Measurements from ENCODE around the gene UBTD2.

UBTD2 gene

DNA sequence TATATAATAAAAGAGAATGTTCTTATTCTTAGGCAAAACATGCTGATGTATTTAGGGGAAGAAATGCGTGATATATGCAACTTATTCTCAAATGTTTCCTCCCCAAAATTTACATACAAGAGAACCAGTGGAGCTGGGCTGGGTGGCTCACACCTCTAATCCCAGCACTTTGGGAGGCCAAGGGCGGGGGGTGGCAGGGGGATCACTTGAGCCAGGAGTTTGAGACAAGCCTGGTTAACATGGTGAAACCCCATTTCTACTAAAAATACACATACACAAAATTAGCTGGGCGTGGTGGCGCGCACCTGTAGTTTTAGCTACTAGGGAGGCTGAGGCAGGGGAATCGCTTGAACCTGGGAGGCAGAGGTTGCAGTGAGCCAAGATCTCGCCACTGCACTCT, 27.5 kb upstream of the UBTD2 start:
- Histone ChIP-seq H3K4me1 (peaks cover 0 to 19% (median 4%) of the 10 kb centered on the region in 4 donors), H3K27me3 (no peaks in the 10 kb centered on the region), H3K9me3 (no peaks in the 10 kb centered on the region), H3K27ac (no peak overlapping the region), H3K36me3 (no peaks in the 10 kb centered on the region), H3K4me3 (no peak overlapping the region)
- intact Hi-C loops (cut with DNase I; ENCODE audit: low total_unique reads): no loop called here
- DNase-seq: no peak
- TF ChIP-seq CTCF (IDR thresholded peaks at IDR 0.05): no peak

DNA sequence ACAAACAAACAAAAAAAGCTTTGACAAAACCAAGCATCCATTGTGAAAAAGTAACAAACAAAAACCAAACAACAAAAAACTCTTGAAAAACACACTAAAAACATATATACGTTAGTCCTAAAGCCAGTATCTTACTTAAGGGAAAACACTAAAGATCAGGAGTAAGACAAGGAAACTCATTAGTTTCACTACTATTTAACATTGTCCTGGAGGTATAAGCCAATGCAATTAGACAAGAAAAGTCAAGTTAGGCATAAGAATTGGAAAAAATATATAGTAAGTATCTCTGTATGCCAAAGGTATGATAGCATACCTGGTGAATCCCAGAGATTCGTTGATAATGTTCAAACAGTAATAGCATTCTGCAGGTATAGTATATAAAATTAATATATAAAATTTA, 21.8 kb upstream of the UBTD2 start:
- no peak for DNase-seq
- no peak for TF ChIP-seq CTCF (IDR thresholded peaks at IDR 0.05)
- H3K4me3 ChIP-seq: no peak overlapping the region
- H3K9me3 ChIP-seq: peaks cover 0 to 4% (median 0%) of the 10 kb centered on the region in 3 donors
- no peak overlapping the region for H3K27ac ChIP-seq
- intact Hi-C loops (cut with DNase I; ENCODE audit: low total_unique reads): no loop called here
- H3K27me3 ChIP-seq: no peaks in the 10 kb centered on the region
- peaks cover 0 to 9% (median 6%) of the 10 kb centered on the region in 4 donors for H3K4me1 ChIP-seq
- no peaks in the 10 kb centered on the region for H3K36me3 ChIP-seq

GRCh38 chr5:172303572-172304335, 20.2 kb upstream of the UBTD2 start:
- peaks cover 0 to 4% (median 0%) of the 10 kb centered on the region in 3 donors for H3K9me3 ChIP-seq
- H3K27ac ChIP-seq: no peak overlapping the region
- DNase-seq: no peak
- TF ChIP-seq CTCF (IDR thresholded peaks at IDR 0.05): no peak
- no peak overlapping the region for H3K4me3 ChIP-seq
- H3K36me3 ChIP-seq: no peaks in the 10 kb centered on the region
- peaks cover 0 to 17% (median 6%) of the 10 kb centered on the region in 4 donors for H3K4me1 ChIP-seq
- intact Hi-C loops (cut with DNase I; ENCODE audit: low total_unique reads): no loop called here
- no peaks in the 10 kb centered on the region for H3K27me3 ChIP-seq

DNA sequence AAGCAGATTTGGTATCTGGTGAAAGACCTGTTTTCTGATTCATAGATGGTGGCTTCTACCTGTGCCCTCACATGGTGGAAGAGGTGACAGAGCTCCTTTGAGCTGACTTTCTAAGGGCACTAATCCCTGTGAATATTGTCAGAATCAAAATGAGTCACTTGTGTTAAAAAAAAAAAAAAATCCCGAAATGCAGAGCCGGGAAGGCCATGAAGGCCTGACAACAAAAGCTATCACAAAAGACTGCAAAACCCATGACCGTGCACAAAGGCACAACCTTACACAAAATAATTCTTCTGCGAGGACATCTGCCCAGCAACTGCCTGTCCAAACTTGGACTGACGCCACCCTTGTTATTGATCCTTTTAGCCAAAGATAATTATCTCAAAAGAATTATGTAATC, 19.6 kb upstream of the UBTD2 start:
- Histone ChIP-seq H3K4me1 (peaks cover 0 to 23% (median 12%) of the 10 kb centered on the region in 4 donors), H3K9me3 (peaks cover 0 to 4% (median 0%) of the 10 kb centered on the region in 3 donors), H3K27me3 (no peaks in the 10 kb centered on the region), H3K4me3 (no peak overlapping the region), H3K36me3 (no peaks in the 10 kb centered on the region), H3K27ac (no peak overlapping the region)
- no peak for TF ChIP-seq CTCF (IDR thresholded peaks at IDR 0.05)
- intact Hi-C loops (cut with DNase I; ENCODE audit: low total_unique reads): no loop called here
- no peak for DNase-seq

DNA sequence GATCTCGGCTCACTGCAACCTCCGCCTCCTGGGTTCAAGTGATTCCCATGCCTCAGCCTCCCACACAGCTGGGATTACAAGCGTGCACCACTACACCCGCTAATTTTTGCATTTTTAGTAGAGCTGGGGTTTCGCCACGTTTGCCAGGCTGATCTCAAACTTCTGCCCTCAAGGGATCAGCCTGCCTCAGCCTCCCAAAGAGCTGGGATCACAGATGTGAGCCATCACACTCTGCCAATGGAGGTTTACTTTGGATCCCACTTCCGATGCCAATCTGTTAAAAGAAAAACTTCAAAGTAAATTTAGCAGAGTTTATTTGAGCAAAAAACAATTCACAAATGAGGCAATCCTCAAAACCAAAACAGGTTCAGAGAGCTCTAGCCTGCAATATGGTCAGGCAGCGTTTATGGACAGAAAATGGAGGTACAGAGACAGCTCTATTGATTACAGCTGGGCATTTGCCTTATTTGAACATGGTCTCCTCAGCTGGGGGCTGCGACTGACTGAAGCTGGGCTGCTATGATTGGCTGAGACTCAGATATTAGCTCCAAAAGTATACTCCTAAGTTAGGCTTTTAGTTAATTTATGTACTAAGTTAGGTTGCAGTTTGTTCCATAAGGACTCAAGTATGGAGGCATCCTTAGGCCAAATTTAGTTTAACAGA, 18.6 kb upstream of the UBTD2 start:
- Histone ChIP-seq H3K27ac (no peak overlapping the region), H3K4me1 (peaks cover 0 to 31% (median 18%) of the 10 kb centered on the region in 4 donors), H3K27me3 (no peaks in the 10 kb centered on the region), H3K36me3 (no peaks in the 10 kb centered on the region), H3K9me3 (peaks cover 0 to 4% (median 0%) of the 10 kb centered on the region in 3 donors), H3K4me3 (no peak overlapping the region)
- no peak for TF ChIP-seq CTCF (IDR thresholded peaks at IDR 0.05)
- intact Hi-C loops (cut with DNase I; ENCODE audit: low total_unique reads): no loop called here
- no peak for DNase-seq

Data from tibial artery (tissue), 4 donors.